ENCODE results near the gene CFAP126. TPM values are rescaled to one million over a fixed set of nuclear protein-coding genes. Genes with fewer than 3 reads are reported as not detected.
"Not testable (repeated sequence)": the region's sequence is repeated elsewhere in the genome, so short reads cannot be mapped to it uniquely, and the experiment has no call there.

The CFAP126 gene
- total RNA-seq, 4 donors from 2014 or later: not detected

DNA sequence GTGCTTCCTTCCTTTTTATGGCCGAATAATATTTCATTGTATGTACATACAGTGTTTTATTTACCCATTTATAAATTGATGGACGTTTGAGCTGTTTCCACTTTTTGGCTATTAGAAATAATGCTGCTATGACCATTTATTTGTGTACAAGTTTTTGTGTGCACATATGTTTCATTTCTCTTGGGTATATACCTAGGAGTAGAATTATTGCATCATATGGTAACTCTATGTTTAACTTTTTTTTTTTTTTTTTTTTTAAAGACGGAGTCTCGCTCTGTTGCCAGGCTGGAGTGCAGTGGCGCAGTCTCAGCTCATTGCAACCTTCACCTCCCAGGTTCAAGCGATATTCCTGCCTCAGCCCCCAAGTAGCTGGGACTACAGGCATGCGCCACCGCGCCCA lies 34.5 kb downstream of the CFAP126 start:
- no peak for TF ChIP-seq POLR2AphosphoS5 (IDR thresholded peaks at IDR 0.05)
- TF ChIP-seq POLR2A (IDR thresholded peaks at IDR 0.05): no peak
- TF ChIP-seq EP300 (IDR thresholded peaks at IDR 0.05): no peak
- TF ChIP-seq, protein P1, sequence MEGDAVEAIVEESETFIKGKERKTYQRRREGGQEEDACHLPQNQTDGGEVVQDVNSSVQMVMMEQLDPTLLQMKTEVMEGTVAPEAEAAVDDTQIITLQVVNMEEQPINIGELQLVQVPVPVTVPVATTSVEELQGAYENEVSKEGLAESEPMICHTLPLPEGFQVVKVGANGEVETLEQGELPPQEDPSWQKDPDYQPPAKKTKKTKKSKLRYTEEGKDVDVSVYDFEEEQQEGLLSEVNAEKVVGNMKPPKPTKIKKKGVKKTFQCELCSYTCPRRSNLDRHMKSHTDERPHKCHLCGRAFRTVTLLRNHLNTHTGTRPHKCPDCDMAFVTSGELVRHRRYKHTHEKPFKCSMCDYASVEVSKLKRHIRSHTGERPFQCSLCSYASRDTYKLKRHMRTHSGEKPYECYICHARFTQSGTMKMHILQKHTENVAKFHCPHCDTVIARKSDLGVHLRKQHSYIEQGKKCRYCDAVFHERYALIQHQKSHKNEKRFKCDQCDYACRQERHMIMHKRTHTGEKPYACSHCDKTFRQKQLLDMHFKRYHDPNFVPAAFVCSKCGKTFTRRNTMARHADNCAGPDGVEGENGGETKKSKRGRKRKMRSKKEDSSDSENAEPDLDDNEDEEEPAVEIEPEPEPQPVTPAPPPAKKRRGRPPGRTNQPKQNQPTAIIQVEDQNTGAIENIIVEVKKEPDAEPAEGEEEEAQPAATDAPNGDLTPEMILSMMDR (IDR thresholded peaks at IDR 0.05): no peak
- H3K36me3 ChIP-seq: peaks cover 3 to 94% of the 10 kb centered on the region in 2 donors
- ATAC-seq: no peak
- H3K27ac ChIP-seq: no peak overlapping the region
- no peak overlapping the region for H3K4me3 ChIP-seq
- H3K4me1 ChIP-seq: no peaks in the 10 kb centered on the region
- WGBS, 2 donors (ENCODE audit: low coverage in 1 of 2): 84 to 92% methylated on average over 4 to 5 of the region's 9 CpGs
- H3K9me3 ChIP-seq: no peaks in the 10 kb centered on the region
- no peaks in the 10 kb centered on the region for H3K27me3 ChIP-seq

DNA sequence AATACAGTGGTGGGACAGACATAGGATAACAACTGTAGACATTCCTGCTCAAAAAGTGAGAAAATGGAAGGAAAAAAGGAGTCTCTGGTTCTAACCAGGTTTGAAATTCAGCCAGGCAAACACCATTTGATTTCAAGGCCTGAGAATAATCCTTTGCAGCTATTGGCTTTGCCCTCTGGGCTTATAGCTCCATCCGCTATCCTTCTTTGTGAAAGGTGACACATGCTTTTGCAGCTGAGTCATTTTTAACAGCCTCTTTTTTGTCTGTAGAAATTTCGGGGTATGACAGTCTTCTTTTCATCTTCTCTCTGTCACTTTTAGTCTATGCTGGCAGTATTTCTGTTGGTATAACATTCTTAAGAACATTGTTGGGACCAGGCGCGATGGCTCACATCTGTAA lies 37.3 kb downstream of the CFAP126 start:
- TF ChIP-seq POLR2AphosphoS5 (IDR thresholded peaks at IDR 0.05) (no peak), POLR2A (IDR thresholded peaks at IDR 0.05) (no peak), EP300 (IDR thresholded peaks at IDR 0.05) (no peak)
- TF ChIP-seq, protein P1 (IDR thresholded peaks at IDR 0.05): no peak
- Histone ChIP-seq H3K4me1 (no peaks in the 10 kb centered on the region), H3K9me3 (no peaks in the 10 kb centered on the region), H3K4me3 (no peak overlapping the region), H3K27ac (no peak overlapping the region), H3K36me3 (peaks cover 3 to 98% of the 10 kb centered on the region in 2 donors), H3K27me3 (no peaks in the 10 kb centered on the region)
- whole genome bisulfite sequencing, 2 donors (ENCODE audit: low coverage in 1 of 2): 76 to 86% methylated on average over 2 to 4 of the region's 4 CpGs
- ATAC-seq: no peak

DNA sequence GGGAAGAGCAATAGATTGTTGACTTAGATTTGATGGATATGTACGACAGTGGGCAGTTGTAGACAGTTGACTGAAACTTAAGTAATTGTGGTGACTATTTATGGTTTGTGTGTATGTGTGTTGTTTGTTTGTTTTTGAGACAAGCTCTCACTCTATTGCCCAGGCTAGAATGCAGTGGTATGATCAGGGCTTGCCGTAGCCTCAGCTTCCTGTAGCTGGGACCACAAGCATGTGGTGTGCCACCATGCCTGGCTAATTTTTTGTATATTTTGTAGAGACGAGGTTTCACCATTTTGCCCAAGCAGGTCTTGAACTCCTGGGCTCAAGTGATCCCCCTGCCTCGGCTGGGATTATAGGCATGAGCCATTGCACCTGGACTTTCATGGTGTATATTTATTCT lies 43.7 kb downstream of the CFAP126 start:
- Histone ChIP-seq H3K9me3 (no peaks in the 10 kb centered on the region), H3K4me3 (no peak overlapping the region), H3K27ac (no peak overlapping the region), H3K36me3 (peaks cover 0 to 72% of the 10 kb centered on the region in 2 donors), H3K27me3 (no peaks in the 10 kb centered on the region), H3K4me1 (no peaks in the 10 kb centered on the region)
- ATAC-seq: no peak
- TF ChIP-seq POLR2AphosphoS5 (IDR thresholded peaks at IDR 0.05): no peak
- TF ChIP-seq EP300 (IDR thresholded peaks at IDR 0.05): no peak
- TF ChIP-seq, protein P1 (IDR thresholded peaks at IDR 0.05): no peak
- TF ChIP-seq POLR2A (IDR thresholded peaks at IDR 0.05): no peak
- 69 to 100% methylated on average over 1 to 4 of the region's 4 CpGs for WGBS, 2 donors (ENCODE audit: low coverage in 1 of 2)

DNA sequence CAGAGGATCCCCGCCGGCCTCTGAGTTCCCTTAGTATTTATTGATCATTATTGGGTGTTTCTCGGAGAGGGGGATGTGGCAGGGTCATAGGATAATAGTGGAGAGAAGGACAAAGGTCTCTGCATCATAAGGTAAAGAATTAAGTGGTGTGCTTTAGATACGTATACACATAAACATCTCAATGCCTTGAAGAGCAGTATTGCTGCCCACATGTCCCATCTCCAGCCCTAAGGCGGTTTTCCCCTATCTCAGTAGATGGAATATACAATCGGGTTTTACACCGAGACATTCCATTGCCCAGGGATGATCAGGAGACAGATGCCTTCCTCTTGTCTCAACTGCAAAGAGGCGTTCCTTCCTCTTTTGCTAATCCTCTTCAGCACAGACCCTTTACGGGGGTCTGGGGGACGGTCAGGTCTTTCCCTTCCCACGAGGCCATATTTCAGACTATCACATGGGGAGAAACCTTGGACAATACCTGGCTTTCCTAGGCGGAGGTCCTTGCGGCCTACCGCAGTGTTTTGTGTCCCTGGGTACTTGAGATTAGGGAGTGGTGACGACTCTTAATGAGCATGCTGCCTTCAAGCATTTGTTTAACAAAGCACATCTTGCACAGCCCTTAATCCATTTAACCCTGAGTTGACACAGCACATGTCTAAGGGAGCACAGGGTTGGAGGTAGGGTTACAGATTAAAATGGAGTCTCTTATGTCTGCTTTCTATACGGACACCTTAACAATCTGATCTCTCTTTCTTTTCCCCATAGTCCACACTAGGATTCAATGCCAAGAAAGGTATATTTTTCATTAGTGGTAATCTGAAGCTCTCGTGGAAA lies 51.6 kb downstream of the CFAP126 start:
- 64 to 68% methylated on average over 7 to 13 of the region's 17 CpGs for WGBS, 2 donors (ENCODE audit: low coverage in 1 of 2)
- not testable (repeated sequence) for H3K4me3 ChIP-seq, ATAC-seq, H3K27ac ChIP-seq, H3K9me3 ChIP-seq, H3K27me3 ChIP-seq
- Histone ChIP-seq H3K4me1 (peaks cover 0 to 33% (median 0%) of the 10 kb centered on the region in 3 donors), H3K36me3 (peaks cover 0 to 17% of the 10 kb centered on the region in 2 donors)

Small RNAs within 50 kb of the gene (small RNA-seq; reads per million reads assigned to genes)
- gene AL592295.2 (0 reads per million in 4 donors), gene RNU6-481P (0 reads per million in 4 donors)

Other genes starting within 250 kb of the CFAP126 start
- 10 to 100 TPM; 26.2 to 40.8 (median 31.4) TPM for gene PFDN2, start 249.8 kb downstream of the CFAP126 start, total RNA-seq
- gene NIT1, start 249.8 kb downstream of the CFAP126 start, total RNA-seq: 10 to 100 TPM; 30.4 to 61.9 (median 32.8) TPM
- 10 to 100 TPM; 34.2 to 54.4 (median 41.7) TPM for gene DEDD, start 235.2 kb downstream of the CFAP126 start, total RNA-seq
- gene UFC1, start 213.9 kb downstream of the CFAP126 start, total RNA-seq: 10 to 100 TPM; 60.5 to 83.7 (median 72.8) TPM
- 10 to 100 TPM in 3 of 4 donors, 1 to 10 TPM in 1; 10.0 to 27.6 (median 14.7) TPM for gene USP21, start 208.4 kb downstream of the CFAP126 start, total RNA-seq
- gene PPOX, start 201.4 kb downstream of the CFAP126 start, total RNA-seq: 10 to 100 TPM; 10.5 to 27.4 (median 17.6) TPM
- gene B4GALT3, start 190.4 kb downstream of the CFAP126 start, total RNA-seq: 10 to 100 TPM; 14.8 to 26.4 (median 19.5) TPM
- 10 to 100 TPM in 1 of 4 donors, 1 to 10 TPM in 3; 3.7 to 60.6 (median 6.7) TPM for gene ADAMTS4, start 168.8 kb downstream of the CFAP126 start, total RNA-seq
- gene NDUFS2, start 165.5 kb downstream of the CFAP126 start, total RNA-seq: 100 to 1,000 TPM in 2 of 4 donors, 10 to 100 TPM in 2; 93.4 to 121 (median 100) TPM
- 10 to 100 TPM in 3 of 4 donors, 1 to 10 TPM in 1; 6.4 to 74.6 (median 52.0) TPM for gene FCER1G, start 152.6 kb downstream of the CFAP126 start, total RNA-seq
- not detected for gene APOA2, start 144.2 kb downstream of the CFAP126 start, total RNA-seq
- 10 to 100 TPM in 3 of 4 donors, 1 to 10 TPM in 1; 9.3 to 24.3 (median 14.0) TPM for gene TOMM40L, start 141.8 kb downstream of the CFAP126 start, total RNA-seq
- gene NR1I3, start 129.7 kb downstream of the CFAP126 start, total RNA-seq: not detected
- gene PCP4L1, start 109.1 kb downstream of the CFAP126 start, total RNA-seq: 10 to 100 TPM in 1 of 4 donors, 1 to 10 TPM in 3; 1.6 to 13.8 (median 5.7) TPM
- 10 to 100 TPM in 2 of 4 donors, 1 to 10 TPM in 2; 5.3 to 18.7 (median 9.4) TPM for gene MPZ, start 57.9 kb downstream of the CFAP126 start, total RNA-seq
- gene SDHC, start 53.5 kb downstream of the CFAP126 start, total RNA-seq: 10 to 100 TPM in 3 of 4 donors, 1 to 10 TPM in 1; 7.5 to 59.1 (median 37.2) TPM
- gene FCGR2A, start 137.6 kb upstream of the CFAP126 start, total RNA-seq: 10 to 100 TPM; 16.3 to 74.1 (median 40.1) TPM
- 1 to 10 TPM; 1.2 to 6.6 (median 2.0) TPM for gene HSPA6, start 156.7 kb upstream of the CFAP126 start, total RNA-seq
- 10 to 100 TPM in 2 of 4 donors, 1 to 10 TPM in 2; 3.7 to 23.5 (median 10.8) TPM for gene FCGR3A, start 181.9 kb upstream of the CFAP126 start, total RNA-seq